Eye (tissue), 1 donor: Measurements from ENCODE around the gene RPS6KL1.
A peak's percentile ranks its signal among the peaks of the same experiment; 100 is the strongest.

Source experiments
- DNase-seq: peaks from one replicate; pipeline ENCODE4 v3.0.0-alpha.2; 2015

Gene RPS6KL1

DNA sequence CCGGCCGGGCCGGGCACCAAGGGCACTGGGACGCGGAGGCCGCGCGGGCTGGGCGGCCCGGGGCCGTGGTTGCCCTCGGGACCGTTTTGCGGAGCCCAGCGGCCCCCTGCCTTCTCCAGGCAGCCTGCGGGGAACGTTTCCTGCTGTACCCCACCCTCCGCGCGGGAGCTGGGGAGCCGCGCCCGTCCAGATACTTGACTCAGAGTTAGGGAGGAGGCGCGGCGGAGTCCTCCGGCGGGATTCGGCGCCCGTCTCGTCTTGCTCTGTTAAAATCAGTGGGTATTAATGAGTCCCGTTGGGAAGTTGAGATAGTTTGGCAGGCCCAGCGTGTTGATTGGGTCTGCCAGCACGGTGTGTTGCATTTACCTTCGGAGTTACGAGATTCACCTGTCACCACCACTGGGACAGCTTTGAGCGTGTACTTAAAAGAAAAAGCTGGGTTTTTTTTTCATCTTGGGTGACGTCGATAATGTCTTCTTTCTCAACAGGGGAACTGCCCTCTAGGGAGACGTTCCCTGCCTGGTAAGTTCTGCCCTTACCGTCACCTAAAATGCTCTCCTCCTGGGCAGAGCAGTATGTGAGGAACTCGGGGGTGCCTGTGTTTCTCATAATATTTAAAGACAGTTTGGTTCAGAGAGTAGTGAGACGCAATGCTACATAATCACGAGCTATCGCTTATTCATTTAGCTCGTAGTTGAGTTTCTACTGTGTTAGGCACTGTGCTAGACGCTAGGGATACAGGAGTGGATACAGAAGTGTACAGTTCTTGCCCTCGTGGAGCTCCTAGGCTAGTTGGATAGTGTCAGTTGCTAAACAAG is 40.7 kb downstream of the RPS6KL1 start:
- no peak for DNase-seq

DNA sequence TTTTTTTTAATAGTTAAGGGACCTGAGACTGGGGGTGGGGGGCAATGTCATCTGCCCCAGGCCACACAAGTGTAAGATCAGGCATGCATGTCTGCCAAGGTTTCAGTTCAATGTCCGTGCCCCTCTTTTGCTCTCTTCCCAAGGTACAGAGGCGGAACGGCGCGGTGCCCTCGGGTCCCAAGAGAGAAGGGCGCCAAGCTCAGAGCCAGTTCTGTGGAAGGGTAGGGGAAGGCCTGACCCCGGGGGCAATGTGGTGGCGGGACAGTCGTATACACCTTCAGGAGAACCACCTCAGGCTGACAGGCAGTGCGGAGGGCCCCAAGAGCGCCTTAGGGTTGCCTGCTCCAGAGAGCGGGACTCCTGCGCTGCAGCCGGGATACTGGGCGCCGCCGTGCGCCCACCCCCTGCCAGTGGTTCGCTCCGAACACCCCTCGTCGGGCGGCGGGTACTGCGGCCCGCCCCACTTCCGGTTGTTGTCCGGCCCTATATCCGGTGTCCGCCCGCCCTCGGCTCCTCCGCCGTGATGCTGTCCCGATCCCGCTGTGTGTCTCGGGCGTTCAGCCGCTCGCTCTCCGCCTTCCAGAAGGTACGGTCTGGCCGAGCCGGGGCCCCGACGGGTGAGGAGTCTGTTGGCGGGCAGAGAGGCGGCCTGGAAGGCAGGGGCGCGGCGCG is 41.5 kb downstream of the RPS6KL1 start, which contains the start of gene DLST:
Gene DLST (plus strand): TSS at position 486 of the 672 bp plus-strand sequence. CDS start 38 bp downstream, at position 524.
- peak; percentile 96 for DNase-seq

DNA sequence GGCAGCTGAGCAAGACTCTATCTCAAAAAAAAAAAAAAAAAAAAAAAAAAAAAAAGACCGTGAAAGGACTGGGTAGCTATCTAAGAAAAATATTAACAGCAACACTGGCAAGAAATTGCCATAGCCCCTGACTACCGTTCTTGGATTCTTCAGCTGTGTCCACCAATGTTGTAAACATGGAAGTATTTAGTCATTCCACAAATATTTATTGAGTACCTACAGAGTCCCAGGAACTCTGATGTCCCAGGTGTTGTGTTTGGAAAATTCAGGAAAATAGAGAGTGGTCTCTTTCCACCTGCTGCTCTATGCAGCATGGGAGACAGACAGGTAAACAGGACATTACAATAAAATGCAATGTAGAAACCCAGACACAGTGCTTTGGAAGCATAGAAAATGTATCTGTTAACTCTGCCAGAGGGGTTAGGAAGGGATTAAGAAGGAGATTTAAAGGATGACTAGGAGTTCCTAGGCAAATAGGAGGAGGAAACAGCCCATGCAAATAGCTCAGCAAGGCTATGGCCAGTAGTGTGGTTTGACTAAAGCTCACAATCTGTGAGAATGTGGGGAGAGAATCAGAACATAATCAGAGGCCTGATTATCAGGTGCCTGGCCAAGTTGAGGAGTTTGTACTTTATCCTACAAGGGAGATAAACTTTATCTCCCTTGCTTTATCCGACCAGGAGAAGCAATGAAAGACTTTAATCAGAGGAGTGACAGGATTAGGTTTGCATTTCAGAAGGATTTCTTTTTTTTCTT is 43.5 kb downstream of the RPS6KL1 start:
- DNase-seq = no peak

DNA sequence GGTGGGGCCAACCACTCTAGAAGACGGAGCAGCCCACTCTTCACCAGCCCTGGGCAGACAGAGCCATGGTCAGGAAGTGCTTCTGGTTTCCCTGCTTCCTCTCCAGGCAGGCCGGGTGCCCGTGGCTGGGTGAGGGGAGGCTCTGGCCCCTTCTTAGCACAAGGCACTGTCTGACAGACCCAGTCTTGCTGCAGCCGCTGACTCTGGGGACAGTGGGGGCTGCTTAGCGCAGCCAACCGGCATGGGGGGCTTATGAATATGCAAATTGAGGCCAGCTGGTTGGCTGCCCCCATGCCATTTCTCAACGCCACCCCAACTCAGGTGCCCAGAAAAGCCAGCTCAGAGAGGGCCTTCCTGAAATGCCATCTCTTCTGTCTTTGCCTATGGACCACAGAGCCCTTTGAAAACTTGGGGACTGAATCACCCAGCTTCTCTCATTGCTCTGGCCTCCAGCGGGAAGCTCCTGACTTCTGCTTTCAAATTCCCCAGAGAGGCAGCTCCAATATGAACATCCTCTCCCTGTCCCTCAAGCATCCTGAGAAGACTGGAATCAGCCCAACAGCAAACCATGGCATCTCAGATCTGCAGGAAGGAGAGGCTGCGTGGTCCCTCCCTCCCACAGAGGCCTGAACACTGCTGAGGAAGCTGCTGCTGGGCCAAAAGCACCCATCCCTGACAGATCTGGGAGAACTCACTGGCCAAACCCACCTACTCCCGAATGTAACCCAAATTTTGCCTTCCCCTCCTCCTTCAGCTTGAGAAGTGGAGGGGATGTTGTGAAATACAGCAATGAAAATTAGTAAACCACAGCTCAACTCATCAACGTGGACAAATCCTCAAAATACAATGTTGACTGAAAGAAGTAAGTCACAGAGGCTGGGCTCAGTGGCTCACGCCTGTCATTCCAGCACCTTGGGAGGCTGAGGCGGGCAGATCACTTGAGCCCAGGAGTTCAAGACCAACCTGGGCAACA is 46.8 kb downstream of the RPS6KL1 start, which contains the start of gene PROX2:
Gene PROX2 (minus strand): TSS at position 205 of the 973 bp plus-strand sequence. CDS start 12,311 bp downstream, outside the sequence.
- DNase-seq = no peak

DNA sequence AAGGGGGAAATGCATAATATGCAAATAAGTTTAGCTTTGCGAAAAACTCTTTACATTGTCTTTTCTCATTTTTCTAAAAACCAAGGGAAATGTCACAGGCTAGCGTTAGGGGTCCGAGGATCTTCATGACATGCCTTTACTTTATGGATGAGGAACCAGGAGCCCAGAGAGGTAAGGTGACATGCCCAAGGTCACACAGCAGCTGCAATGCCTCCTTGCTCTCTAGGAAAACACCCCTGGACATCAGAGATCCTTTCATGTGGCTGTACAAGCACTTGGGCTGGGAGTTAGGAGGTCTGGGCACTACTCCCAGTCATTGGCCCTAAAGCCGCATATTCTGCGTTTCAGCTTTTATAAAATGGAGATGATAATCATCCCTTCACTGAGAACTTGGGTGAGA is 47.9 kb downstream of the RPS6KL1 start:
- DNase-seq = no peak

DNA sequence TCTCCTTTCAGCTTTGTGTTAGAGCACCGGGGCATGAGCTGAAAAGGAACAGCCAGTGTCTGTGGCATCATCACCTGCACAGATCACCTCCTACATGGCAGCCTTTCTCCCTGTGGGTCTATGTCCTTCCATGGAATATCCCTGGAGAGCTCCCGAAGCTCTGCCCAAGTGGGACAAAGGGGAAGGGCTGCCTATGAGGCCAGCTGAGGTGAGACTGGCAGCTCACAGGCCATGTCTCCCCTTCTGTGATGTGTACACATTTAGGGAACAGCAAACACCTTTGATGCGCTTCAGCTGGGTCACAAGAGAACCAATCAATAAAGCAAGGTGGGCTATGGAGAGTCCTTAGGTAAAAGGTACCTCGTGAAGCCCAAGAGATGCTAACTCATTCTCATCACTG is 51.2 kb downstream of the RPS6KL1 start:
- DNase-seq = no peak

DNA sequence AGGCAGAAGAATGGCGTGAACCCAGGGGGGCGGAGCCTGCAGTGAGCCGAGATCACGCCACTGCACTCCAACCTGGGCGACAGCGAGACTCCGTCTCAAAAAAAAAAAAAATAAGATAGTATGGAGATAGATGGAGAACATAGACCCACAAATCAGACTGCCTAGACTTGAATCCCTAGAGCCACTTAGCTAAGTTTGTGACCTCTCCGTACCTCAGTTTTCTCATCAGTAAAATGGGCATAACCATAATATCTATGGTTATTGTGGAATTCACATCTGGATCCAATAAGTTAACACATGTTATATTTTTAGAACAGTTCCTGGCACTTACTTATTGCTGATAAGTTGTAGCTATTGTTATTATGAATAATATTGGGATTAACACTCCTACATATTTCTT is 54.3 kb downstream of the RPS6KL1 start:
- no peak for DNase-seq

DNA sequence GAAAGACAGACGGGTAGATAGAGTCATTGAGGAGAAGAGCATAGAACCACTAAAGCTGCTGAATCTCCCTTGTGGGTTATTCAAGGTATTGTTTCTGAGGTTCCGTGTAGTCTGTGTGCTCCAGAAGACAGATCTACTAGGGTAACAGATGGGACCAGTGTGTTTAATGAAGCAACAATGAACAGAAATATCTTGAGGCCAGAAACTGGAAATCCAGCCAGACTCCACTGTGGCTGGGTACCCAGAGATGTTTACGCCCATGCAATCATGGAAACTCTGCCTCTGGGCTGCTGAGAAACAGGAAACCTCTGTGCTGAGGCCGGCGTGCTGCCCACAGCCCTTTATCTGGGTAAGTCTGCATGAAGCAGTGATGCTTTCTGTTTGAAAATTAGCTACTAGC is 55.4 kb downstream of the RPS6KL1 start:
- DNase-seq = peak; percentile 23

DNA sequence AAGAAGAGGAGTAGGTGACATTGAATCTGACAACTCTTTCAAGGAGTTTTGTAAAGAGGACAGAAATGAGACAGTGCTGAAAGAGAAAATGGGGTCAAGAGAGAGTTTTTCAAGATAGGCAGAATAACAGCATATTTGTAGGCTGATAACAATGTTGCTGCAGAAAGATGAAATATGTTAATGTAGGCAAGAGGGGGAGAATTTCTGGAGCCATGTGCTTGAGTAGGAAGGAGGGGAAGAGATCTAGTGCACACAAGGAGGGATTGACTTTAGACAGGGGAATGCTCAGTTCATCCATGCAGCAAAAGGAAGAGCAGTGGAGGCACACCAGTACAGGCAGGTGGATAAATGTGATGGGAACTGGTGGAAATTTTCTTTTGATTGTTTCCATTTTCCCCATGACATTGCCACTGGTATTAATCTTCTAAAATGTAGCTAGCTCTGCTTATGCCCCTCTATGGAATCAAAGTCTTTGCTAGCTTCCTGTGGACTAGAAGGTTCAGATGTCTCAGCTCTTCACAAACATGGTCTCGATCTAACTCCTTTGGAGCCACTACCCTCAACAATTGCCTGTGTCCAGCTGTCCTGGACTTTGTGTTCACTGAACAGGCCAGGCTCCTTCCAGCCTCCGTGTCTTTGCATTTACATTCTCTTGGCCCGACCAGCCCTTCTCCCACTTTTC is 56.2 kb downstream of the RPS6KL1 start:
- DNase-seq = no peak

DNA sequence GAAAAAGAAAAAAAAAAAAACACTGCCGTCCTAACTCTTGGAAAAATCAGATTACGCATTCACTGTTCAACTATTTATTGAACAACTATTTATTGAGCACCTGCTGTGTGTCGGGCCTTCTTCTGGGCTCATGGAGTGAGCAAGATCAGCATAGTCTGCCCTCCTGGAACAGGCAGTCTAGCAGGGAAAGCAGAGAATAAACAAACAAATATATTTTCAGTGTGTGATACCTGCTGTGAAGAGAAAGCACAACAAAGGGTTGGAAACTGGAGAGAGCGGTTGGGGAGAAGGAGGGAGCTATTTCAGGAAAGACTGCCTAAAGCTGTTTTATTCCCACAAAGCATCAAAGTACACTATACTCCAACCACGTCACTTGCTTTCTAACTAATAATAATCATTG is 57.9 kb downstream of the RPS6KL1 start:
- no peak for DNase-seq

DNA sequence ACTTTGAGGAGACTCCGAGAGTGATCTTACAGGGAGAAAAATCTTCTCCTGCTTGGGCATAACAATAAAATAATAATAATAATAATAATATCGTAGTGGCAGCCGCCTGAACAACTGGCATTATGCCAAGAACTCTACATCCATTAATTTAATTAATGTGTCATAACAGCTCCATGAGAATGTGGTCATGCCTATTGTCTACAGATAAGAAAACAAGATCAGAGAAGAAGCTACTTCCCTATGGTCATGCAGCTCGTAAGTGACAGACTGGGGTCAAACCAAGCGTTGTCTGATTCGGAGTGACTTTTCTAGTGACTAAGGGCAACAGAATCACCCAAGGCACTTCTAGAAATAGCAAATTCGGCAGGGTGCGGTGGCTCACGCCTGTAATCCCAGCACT is 58.9 kb downstream of the RPS6KL1 start:
- DNase-seq = no peak

DNA sequence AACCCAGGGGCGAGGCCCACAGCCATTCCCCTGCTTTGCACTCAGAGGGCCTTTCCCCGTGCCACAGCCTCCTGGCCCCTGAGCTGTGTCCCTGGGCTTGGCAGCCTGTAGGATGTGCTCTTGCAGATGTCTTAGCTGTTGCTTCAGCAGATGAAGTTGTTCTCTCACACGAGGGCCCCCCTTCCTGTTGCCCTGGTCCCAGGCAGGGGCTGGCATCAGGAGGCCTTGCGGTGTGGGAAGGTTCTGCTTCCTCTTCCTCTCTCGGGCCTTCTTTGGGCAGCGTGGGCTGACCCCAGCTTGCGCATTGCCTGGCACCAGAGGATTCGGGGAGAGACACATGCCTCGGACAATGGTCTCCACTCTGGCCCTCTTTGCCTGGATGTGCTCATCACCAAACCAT is 59.8 kb downstream of the RPS6KL1 start:
- no peak for DNase-seq

DNA sequence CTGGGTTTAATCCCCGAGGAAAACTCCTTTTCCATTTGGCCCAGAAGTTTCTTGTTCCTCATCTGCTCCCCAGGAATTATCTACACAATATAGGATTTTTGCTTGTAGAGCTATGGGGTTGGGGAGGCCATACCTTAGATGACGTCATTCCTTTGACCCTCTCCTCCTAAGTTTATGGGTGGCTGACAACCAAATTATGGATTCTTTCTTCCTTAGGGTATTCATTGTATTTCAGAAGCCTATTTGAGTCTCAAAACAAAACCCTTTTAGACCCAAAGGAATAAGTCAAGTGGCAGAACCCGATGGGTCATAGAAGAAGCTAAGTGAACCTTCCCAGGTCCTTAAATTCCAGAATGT is 61.3 kb downstream of the RPS6KL1 start:
- DNase-seq = no peak

DNA sequence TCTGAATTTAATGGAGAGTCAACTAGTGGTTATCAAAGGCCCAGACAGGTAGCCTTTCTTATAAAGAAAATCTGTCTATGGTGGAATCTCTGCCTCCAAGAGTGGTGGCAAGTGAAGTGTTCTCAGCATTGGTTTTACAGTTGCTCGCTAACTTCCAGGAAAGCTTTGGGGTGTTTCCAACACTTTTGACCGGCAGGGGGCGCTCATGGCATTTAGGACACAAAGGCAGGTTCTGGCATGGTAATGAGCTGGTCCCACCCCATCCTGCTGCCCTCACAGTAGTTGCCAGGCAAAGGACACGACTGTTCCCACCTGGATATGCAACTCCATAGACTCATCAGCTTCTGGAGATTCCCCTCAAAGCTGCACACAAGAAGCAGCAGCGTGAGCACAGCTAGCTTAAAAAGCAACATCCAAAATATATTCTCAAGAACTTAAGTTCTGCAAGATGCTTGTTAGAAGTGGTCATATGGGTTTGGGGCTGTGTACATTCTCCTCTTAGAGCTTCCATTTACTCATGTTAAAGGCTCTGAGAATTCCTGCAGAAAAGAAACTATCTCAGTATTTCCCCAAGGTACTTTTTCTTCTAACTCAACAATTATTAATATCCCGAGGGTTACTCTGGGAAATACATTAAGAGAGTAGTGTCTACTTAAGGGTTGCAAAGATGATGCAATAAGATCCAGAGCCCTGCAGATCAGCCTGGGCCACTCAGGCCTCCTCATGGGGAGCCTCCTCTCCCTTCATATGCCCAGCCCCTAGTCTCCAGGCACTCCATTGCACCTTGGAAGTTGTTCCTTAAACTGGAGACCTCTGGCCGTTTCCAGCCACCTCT is 61.9 kb downstream of the RPS6KL1 start:
- DNase-seq = peak; percentile 95

DNA sequence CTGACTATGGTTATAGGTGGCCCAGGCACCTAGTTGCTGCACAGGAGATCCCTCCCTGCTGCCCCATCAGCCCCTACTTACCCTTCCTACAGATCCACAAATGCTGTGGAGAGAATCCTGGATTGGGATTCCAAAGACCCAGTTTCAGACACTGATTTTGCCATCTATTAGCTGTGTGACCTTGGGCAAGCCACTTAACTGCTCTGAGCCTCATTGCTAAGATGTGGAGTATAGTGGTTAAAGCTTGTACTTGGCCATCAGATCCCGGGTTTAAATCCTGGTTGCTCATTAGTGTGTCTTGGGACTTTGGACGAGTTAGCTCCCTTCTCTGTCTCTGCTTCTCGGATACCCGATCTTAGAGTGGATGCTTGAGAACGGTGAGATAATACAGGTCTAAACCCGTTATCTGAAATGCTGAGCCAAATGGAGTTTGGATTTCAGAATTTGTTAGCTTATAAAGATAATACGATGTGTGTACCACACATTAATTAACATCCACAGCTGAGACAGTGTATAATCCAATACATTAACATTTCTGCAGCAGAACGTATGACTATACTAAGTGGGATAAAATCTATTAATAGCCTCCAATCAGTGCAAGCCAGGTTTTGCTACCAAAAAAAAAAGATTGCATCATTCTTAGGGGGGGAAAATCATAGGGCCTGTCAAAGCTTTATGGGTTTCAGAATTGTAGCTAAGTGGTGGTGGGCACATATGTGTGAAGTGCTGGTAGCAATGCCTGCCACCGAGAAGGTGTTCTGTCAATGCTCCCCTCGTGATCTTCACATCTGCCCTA is 63.1 kb downstream of the RPS6KL1 start:
- DNase-seq = no peak

DNA sequence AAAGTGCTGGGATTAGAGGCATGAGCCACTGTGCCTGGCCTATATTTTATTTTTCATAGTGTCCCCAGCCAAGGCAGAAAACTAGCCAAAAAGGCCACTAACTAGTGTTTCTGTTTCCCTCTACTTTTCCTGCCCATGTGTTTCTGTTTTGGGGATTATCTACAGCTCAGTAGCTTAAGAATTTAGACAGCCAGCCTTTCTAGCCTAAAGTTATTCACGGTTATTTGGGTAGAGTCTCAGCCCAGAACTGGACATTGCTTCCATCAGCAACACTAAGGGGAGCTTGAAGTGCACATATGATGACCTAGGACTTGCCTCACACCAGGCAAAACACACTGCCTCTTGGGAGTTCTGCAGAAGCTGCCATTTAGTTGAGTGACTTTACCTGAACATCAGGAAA is 65.0 kb downstream of the RPS6KL1 start:
- no peak for DNase-seq

DNA sequence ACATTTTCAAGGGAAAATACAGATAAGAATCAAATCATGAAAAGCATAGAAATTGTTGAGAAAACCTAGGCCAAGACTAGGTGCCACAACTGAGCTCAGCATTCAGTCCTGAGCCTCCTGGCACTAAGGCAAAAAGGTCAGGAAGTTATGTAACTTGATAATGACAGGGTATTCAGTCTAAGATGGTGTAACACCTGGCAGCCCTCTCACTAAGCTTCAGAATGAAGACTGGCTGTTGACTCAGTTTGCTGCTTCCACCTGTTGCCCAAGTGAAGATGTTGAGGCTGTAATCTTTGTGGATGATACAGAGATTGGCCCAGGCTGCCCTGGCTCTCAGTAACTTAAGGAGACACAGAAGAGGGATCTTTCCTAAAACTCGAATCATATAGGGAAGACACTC is 66.7 kb downstream of the RPS6KL1 start:
- no peak for DNase-seq

DNA sequence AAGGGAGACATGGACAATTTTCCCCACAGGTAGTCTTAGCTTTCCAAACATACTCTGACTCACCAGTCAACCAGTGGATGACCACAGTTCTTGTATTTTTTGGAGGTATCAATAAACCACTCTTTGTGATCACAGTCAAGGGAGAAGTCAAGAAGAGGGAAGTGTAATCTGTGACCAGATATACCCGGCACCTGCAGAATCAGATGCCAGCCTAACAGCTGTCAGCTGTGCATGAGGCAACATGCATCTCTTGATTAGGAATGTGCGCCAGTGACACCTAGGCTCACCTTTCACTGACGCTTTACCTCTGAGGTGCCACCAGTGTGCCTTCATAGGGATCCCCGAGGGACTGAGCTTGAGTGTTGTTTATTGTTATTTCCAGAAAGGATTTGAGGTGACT is 67.1 kb downstream of the RPS6KL1 start:
- DNase-seq = no peak

DNA sequence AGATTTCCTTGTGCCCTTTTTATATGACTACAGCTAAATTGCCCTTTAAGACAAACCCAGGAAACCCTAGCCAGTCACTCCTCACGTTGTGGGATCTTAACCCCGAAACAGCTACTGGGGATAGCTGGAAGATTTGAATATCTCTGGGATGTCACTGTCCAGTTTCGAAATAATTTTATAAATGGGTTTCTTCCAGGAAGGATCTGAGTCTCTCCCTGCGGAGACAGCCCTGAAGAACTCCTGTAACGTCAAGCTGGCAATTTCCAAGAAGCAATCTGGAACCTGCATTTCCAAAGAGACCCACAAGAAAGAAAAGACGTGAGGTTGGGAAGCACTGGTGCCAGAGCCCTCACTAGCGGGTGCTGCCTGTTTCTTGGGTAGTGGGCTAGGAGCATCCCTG is 68.0 kb downstream of the RPS6KL1 start:
- DNase-seq = no peak
